ENCODE results near the gene RGS8.

RGS8 gene

GRCh38 chr1:182716740-182717720 lies 32.6 kb upstream of the RGS8 start:
- H3K27me3 ChIP-seq (ENCODE audit: control insufficient read depth, insufficient read depth, low read length) = no peaks in the 10 kb centered on the region
- H3K4me1 ChIP-seq (ENCODE audit: control insufficient read depth, insufficient read depth, low read length) = peaks cover 2% of the 10 kb centered on the region
- no peaks in the 10 kb centered on the region for H3K9me3 ChIP-seq (ENCODE audit: control insufficient read depth, insufficient read depth, low read length)
- H3K9ac ChIP-seq (ENCODE audit: low read depth, low read length) = no peak overlapping the region
- no peaks in the 10 kb centered on the region for H3K36me3 ChIP-seq (ENCODE audit: control insufficient read depth, insufficient read depth, low read length)
- H3K4me3 ChIP-seq (ENCODE audit: low read depth, low read length) = no peak overlapping the region

- Histone ChIP-seq H3K27me3 (ENCODE audit: control insufficient read depth, insufficient read depth, low read length) (no peaks in the 10 kb centered on the region), H3K9ac (ENCODE audit: low read depth, low read length) (no peak overlapping the region), H3K36me3 (ENCODE audit: control insufficient read depth, insufficient read depth, low read length) (no peaks in the 10 kb centered on the region), H3K9me3 (ENCODE audit: control insufficient read depth, insufficient read depth, low read length) (no peaks in the 10 kb centered on the region), H3K4me3 (ENCODE audit: low read depth, low read length) (no peak overlapping the region), H3K4me1 (ENCODE audit: control insufficient read depth, insufficient read depth, low read length) (peaks cover 2% of the 10 kb centered on the region)
These were observed 31.1 kb upstream of the RGS8 start for GRCh38 chr1:182715531-182715930.

GRCh38 chr1:182714546-182714945 lies 30.2 kb upstream of the RGS8 start:
- H3K36me3 ChIP-seq (ENCODE audit: control insufficient read depth, insufficient read depth, low read length) = no peaks in the 10 kb centered on the region
- H3K9ac ChIP-seq (ENCODE audit: low read depth, low read length) = no peak overlapping the region
- no peaks in the 10 kb centered on the region for H3K27me3 ChIP-seq (ENCODE audit: control insufficient read depth, insufficient read depth, low read length)

GRCh38 chr1:182713939-182714338 lies 29.6 kb upstream of the RGS8 start:
- Histone ChIP-seq H3K36me3 (ENCODE audit: control insufficient read depth, insufficient read depth, low read length) (no peaks in the 10 kb centered on the region), H3K27me3 (ENCODE audit: control insufficient read depth, insufficient read depth, low read length) (no peaks in the 10 kb centered on the region), H3K9me3 (ENCODE audit: control insufficient read depth, insufficient read depth, low read length) (no peaks in the 10 kb centered on the region), H3K4me1 (ENCODE audit: control insufficient read depth, insufficient read depth, low read length) (peaks cover 2% of the 10 kb centered on the region), H3K9ac (ENCODE audit: low read depth, low read length) (no peak overlapping the region), H3K4me3 (ENCODE audit: low read depth, low read length) (no peak overlapping the region)

More at GRCh38 chr1:182714546-182714945, 30.2 kb upstream of the RGS8 start:
- no peaks in the 10 kb centered on the region for H3K9me3 ChIP-seq (ENCODE audit: control insufficient read depth, insufficient read depth, low read length)
- H3K4me3 ChIP-seq (ENCODE audit: low read depth, low read length) = no peak overlapping the region
- peaks cover 2% of the 10 kb centered on the region for H3K4me1 ChIP-seq (ENCODE audit: control insufficient read depth, insufficient read depth, low read length)

GRCh38 chr1:182713492-182713891 lies 29.1 kb upstream of the RGS8 start:
- no peaks in the 10 kb centered on the region for H3K27me3 ChIP-seq (ENCODE audit: control insufficient read depth, insufficient read depth, low read length)
- no peak overlapping the region for H3K9ac ChIP-seq (ENCODE audit: low read depth, low read length)
- no peak overlapping the region for H3K4me3 ChIP-seq (ENCODE audit: low read depth, low read length)
- no peaks in the 10 kb centered on the region for H3K9me3 ChIP-seq (ENCODE audit: control insufficient read depth, insufficient read depth, low read length)
- peaks cover 2% of the 10 kb centered on the region for H3K4me1 ChIP-seq (ENCODE audit: control insufficient read depth, insufficient read depth, low read length)
- no peaks in the 10 kb centered on the region for H3K36me3 ChIP-seq (ENCODE audit: control insufficient read depth, insufficient read depth, low read length)

- Histone ChIP-seq H3K36me3 (ENCODE audit: control insufficient read depth, insufficient read depth, low read length) (no peaks in the 10 kb centered on the region), H3K9ac (ENCODE audit: low read depth, low read length) (no peak overlapping the region), H3K27me3 (ENCODE audit: control insufficient read depth, insufficient read depth, low read length) (no peaks in the 10 kb centered on the region), H3K4me1 (ENCODE audit: control insufficient read depth, insufficient read depth, low read length) (no peaks in the 10 kb centered on the region), H3K9me3 (ENCODE audit: control insufficient read depth, insufficient read depth, low read length) (no peaks in the 10 kb centered on the region), H3K4me3 (ENCODE audit: low read depth, low read length) (no peak overlapping the region)
These were observed 25.5 kb upstream of the RGS8 start for GRCh38 chr1:182709855-182710254.

GRCh38 chr1:182709225-182709764 lies 24.9 kb upstream of the RGS8 start:
- Histone ChIP-seq H3K9me3 (ENCODE audit: control insufficient read depth, insufficient read depth, low read length) (no peaks in the 10 kb centered on the region), H3K9ac (ENCODE audit: low read depth, low read length) (no peak overlapping the region), H3K36me3 (ENCODE audit: control insufficient read depth, insufficient read depth, low read length) (no peaks in the 10 kb centered on the region), H3K4me1 (ENCODE audit: control insufficient read depth, insufficient read depth, low read length) (no peaks in the 10 kb centered on the region), H3K27me3 (ENCODE audit: control insufficient read depth, insufficient read depth, low read length) (no peaks in the 10 kb centered on the region), H3K4me3 (ENCODE audit: low read depth, low read length) (no peak overlapping the region)

- Histone ChIP-seq H3K9me3 (ENCODE audit: control insufficient read depth, insufficient read depth, low read length) (no peaks in the 10 kb centered on the region), H3K36me3 (ENCODE audit: control insufficient read depth, insufficient read depth, low read length) (no peaks in the 10 kb centered on the region), H3K9ac (ENCODE audit: low read depth, low read length) (no peak overlapping the region), H3K4me3 (ENCODE audit: low read depth, low read length) (no peak overlapping the region), H3K27me3 (ENCODE audit: control insufficient read depth, insufficient read depth, low read length) (no peaks in the 10 kb centered on the region), H3K4me1 (ENCODE audit: control insufficient read depth, insufficient read depth, low read length) (peaks cover 9% of the 10 kb centered on the region)
These were observed 22.7 kb upstream of the RGS8 start for GRCh38 chr1:182707122-182707521.

GRCh38 chr1:182704677-182705076 lies 20.3 kb upstream of the RGS8 start:
- H3K4me1 ChIP-seq (ENCODE audit: control insufficient read depth, insufficient read depth, low read length) = peaks cover 14% of the 10 kb centered on the region
- H3K36me3 ChIP-seq (ENCODE audit: control insufficient read depth, insufficient read depth, low read length) = no peaks in the 10 kb centered on the region
- H3K27me3 ChIP-seq (ENCODE audit: control insufficient read depth, insufficient read depth, low read length) = no peaks in the 10 kb centered on the region
- no peak overlapping the region for H3K9ac ChIP-seq (ENCODE audit: low read depth, low read length)
- no peaks in the 10 kb centered on the region for H3K9me3 ChIP-seq (ENCODE audit: control insufficient read depth, insufficient read depth, low read length)
- H3K4me3 ChIP-seq (ENCODE audit: low read depth, low read length) = no peak overlapping the region

- Histone ChIP-seq H3K4me1 (ENCODE audit: control insufficient read depth, insufficient read depth, low read length) (peaks cover 25% of the 10 kb centered on the region), H3K9ac (ENCODE audit: low read depth, low read length) (no peak overlapping the region), H3K36me3 (ENCODE audit: control insufficient read depth, insufficient read depth, low read length) (no peaks in the 10 kb centered on the region), H3K4me3 (ENCODE audit: low read depth, low read length) (no peak overlapping the region), H3K9me3 (ENCODE audit: control insufficient read depth, insufficient read depth, low read length) (no peaks in the 10 kb centered on the region), H3K27me3 (ENCODE audit: control insufficient read depth, insufficient read depth, low read length) (no peaks in the 10 kb centered on the region)
These were observed 19.2 kb upstream of the RGS8 start for GRCh38 chr1:182703539-182703938.

- H3K36me3 ChIP-seq (ENCODE audit: control insufficient read depth, insufficient read depth, low read length) = no peaks in the 10 kb centered on the region
- H3K9ac ChIP-seq (ENCODE audit: low read depth, low read length) = no peak overlapping the region
- no peaks in the 10 kb centered on the region for H3K9me3 ChIP-seq (ENCODE audit: control insufficient read depth, insufficient read depth, low read length)
- H3K4me3 ChIP-seq (ENCODE audit: low read depth, low read length) = no peak overlapping the region
- no peaks in the 10 kb centered on the region for H3K27me3 ChIP-seq (ENCODE audit: control insufficient read depth, insufficient read depth, low read length)
- peaks cover 27% of the 10 kb centered on the region for H3K4me1 ChIP-seq (ENCODE audit: control insufficient read depth, insufficient read depth, low read length)
These were observed 18.6 kb upstream of the RGS8 start for GRCh38 chr1:182702826-182703524.

Data from iPS-15b (cell line).